DOHH2 (cell line): ENCODE measurements around the gene ATP11A.

Source experiments
- H3F3A ChIP-seq: fragments of 200-600 bp; sonication (generic), shearing (Covaris generic); 2 replicates; pipeline ENCODE4 v1.6.0; 2016; ENCODE audit warnings: antibody characterized with exemption, mild to moderate bottlenecking; ENCODE audit not compliant: control insufficient read depth, insufficient read depth
- H3K27ac ChIP-seq: fragments of 200-600 bp; sonication (generic); 2 replicates; pipeline ENCODE4 v1.5.1; 2014; ENCODE audit warnings: low read depth, mild to moderate bottlenecking, low read length, moderate library complexity
- H3K27me3 ChIP-seq: fragments of 200-600 bp; sonication (generic); 2 replicates; pipeline ENCODE4 v1.6.1; 2014; ENCODE audit warnings: mild to moderate bottlenecking, low read length, mixed read lengths; ENCODE audit not compliant: control insufficient read depth
- H3K36me3 ChIP-seq: fragments of 200-600 bp; sonication (generic); 2 replicates; pipeline ENCODE4 v1.6.1; 2014; ENCODE audit warnings: mild to moderate bottlenecking, low read length, moderate library complexity, mixed read lengths; ENCODE audit not compliant: control insufficient read depth
- H3K4me1 ChIP-seq: fragments of 200-600 bp; sonication (generic); 2 replicates; pipeline ENCODE4 v1.6.1; 2014; ENCODE audit warnings: mild to moderate bottlenecking, low read length, mixed read lengths; ENCODE audit not compliant: control insufficient read depth
- H3K4me2 ChIP-seq: fragments of 200-600 bp; sonication (generic); 2 replicates; pipeline ENCODE4 v1.6.0; 2014; ENCODE audit warnings: mild to moderate bottlenecking, low read length, moderate library complexity
- H3K4me3 ChIP-seq: fragments of 200-600 bp; sonication (generic); 2 replicates; pipeline ENCODE4 v1.5.1; 2014; ENCODE audit warnings: mild to moderate bottlenecking, low read length, mixed read lengths
- H3K79me2 ChIP-seq: fragments of 200-600 bp; sonication (generic); 2 replicates; pipeline ENCODE4 v1.6.1; 2014; ENCODE audit warnings: mild to moderate bottlenecking, low read length, mixed read lengths; ENCODE audit not compliant: control insufficient read depth
- H3K9me2 ChIP-seq: fragments of 200-600 bp; sonication (generic); replicated peaks from 2 replicates; pipeline ENCODE4 v1.6.1; 2014; ENCODE audit warnings: mild to moderate bottlenecking, low read length, mixed read lengths; ENCODE audit not compliant: control insufficient read depth
- H3K9me3 ChIP-seq: fragments of 200-600 bp; sonication (generic); 2 replicates; pipeline ENCODE4 v1.6.1; 2014; ENCODE audit warnings: antibody characterized with exemption, low read length, mixed read lengths; ENCODE audit not compliant: control insufficient read depth, insufficient read depth
- H4K20me1 ChIP-seq: fragments of 200-600 bp; sonication (generic); 2 replicates; pipeline ENCODE4 v1.6.0; 2014; ENCODE audit warnings: low read depth, mild to moderate bottlenecking, antibody characterized with exemption, low read length, moderate library complexity; ENCODE audit not compliant: control insufficient read depth, insufficient read depth
- EZH2phosphoT487 ChIP-seq: fragments of 200-600 bp; sonication (generic); IDR thresholded peaks from 2 replicates; pipeline ENCODE4 v1.6.1; 2017; ENCODE audit warnings: borderline replicate concordance, mild to moderate bottlenecking, antibody characterized with exemption, low read length, moderate library complexity, mixed read lengths
- TF ChIP-seq, protein P1 (sequence below): fragments of 200-600 bp; sonication (generic); IDR thresholded peaks from one replicate; pipeline ENCODE4 v1.5.1; 2014; ENCODE audit warnings: antibody characterized with exemption, mild to moderate bottlenecking, low read depth, low read length; ENCODE audit not compliant: poor library complexity, severe bottlenecking

Gene ATP11A

DNA sequence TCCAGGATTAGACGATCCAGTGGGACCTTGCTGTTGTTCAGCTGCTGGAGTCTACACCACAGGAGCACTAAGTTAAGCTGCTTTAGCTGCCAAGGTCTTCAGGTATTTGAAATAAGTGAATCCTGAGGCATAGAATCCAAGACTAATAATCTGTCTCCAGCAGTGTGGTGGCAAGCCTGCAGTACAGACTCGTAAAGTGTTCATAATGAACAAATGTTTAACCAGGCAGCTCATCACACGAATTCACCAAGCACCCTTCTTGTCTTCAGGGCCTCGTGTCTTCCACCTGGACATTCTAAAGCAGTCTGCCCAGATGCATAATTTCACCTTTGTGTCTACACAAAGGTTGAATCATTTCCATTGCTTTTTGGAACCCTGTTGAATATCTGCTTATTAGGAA, 5.3 kb downstream of the ATP11A start:
- Histone ChIP-seq H3K27me3 (no peaks in the 10 kb centered on the region), H3K79me2 (peaks cover 88% of the 10 kb centered on the region), H3F3A (peaks cover 5% of the 10 kb centered on the region; the same call in 1 of the 2 replicates), H4K20me1 (peaks cover 21% of the 10 kb centered on the region), H3K27ac (no peak overlapping the region), H3K4me1 (peaks cover 32% of the 10 kb centered on the region), H3K36me3 (0 out of 2 replicates have a peak, but pooled peaks cover 4% of the 10 kb centered on the region), H3K9me3 (no peaks in the 10 kb centered on the region), H3K9me2 (no peaks in the 10 kb centered on the region), H3K4me3 (no peak overlapping the region), H3K4me2 (no peak overlapping the region)
- TF ChIP-seq, protein P1, sequence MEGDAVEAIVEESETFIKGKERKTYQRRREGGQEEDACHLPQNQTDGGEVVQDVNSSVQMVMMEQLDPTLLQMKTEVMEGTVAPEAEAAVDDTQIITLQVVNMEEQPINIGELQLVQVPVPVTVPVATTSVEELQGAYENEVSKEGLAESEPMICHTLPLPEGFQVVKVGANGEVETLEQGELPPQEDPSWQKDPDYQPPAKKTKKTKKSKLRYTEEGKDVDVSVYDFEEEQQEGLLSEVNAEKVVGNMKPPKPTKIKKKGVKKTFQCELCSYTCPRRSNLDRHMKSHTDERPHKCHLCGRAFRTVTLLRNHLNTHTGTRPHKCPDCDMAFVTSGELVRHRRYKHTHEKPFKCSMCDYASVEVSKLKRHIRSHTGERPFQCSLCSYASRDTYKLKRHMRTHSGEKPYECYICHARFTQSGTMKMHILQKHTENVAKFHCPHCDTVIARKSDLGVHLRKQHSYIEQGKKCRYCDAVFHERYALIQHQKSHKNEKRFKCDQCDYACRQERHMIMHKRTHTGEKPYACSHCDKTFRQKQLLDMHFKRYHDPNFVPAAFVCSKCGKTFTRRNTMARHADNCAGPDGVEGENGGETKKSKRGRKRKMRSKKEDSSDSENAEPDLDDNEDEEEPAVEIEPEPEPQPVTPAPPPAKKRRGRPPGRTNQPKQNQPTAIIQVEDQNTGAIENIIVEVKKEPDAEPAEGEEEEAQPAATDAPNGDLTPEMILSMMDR = no peak
- TF ChIP-seq EZH2phosphoT487 = no peak

DNA sequence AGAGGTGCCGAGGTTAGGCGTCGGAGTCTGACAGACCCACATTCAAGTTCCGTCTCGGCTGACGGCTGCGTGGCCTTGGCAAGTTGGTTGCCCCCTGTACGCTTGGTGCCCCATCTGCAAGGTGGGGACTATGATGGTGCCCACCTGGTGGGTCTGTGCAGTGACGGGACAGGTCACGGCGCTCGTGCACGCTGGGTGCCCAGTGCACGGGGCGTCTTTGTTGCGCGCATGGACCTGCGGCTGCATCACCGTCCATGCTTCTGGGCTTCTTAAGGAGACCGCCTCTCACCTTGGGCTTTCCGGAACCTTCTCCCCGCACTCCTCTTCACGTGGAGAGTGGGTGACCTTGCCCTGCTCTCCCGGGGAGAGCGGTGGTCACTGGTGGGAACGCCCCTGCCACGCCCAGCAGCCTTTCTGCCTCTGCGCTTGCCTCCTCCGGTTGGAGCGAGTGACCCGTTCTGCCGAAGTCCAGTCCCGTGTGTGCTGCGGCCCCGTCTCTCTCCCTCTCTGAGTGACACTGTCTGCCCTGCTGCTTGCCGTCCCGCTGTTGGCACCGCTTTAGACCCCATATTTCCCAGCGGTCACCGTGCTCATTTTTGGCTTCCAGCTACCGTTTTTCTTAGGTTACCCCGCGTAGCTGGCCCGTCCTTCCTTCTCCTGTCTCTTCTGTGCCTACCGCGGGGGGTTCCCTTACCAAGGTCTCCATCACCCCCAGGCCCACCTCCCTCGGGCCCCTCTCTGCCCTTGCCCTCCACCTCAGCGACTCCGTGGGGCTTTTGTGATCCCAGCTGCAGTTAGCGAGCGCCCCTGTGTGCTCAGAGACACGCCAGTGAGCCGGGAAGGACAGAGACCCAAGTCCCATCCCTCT, 6.4 kb downstream of the ATP11A start:
- peaks cover 32% of the 10 kb centered on the region for H3K4me1 ChIP-seq
- no peaks in the 10 kb centered on the region for H3K27me3 ChIP-seq
- H3F3A ChIP-seq = peaks cover 5% of the 10 kb centered on the region; the same call in 1 of the 2 replicates
- no peak overlapping the region for H3K4me2 ChIP-seq
- H3K9me3 ChIP-seq = no peaks in the 10 kb centered on the region
- no peak overlapping the region for H3K27ac ChIP-seq
- no peaks in the 10 kb centered on the region for H3K9me2 ChIP-seq
- 0 out of 2 replicates have a peak, but pooled peaks cover 4% of the 10 kb centered on the region for H3K36me3 ChIP-seq
- H4K20me1 ChIP-seq = peaks cover 21% of the 10 kb centered on the region
- H3K79me2 ChIP-seq = peaks cover 92% of the 10 kb centered on the region
- H3K4me3 ChIP-seq = no peak overlapping the region
- TF ChIP-seq, protein P1 = no peak
- TF ChIP-seq EZH2phosphoT487 = no peak

DNA sequence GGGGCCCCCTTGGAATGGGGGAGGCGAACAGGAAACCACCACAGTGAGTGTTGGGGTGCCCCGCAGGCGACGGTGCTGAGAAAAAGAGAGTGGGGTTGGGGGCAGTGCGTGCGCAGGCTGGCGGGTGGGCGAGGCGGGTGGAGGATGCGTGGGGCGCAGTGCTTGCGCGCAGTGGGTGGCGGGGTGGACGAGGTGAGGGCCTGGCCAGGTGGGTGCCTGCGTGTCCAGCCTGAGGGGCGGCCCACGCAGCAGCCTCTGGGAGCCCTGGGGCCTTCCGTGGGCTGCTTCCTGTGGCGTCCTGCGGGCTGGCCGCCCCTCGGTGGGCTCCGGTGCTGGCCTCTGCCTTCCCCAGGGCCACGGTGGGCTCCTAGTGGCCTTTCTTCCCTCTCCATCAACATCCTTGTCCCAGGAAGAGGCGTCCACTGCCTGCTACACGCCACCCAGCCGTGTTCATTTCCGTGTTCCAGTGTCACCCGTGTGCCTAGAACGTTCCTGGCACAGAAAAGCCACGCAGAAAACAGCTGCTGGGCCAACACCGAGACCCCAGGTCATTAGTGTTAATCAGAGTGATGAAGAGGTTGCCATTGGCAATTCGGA, 7.1 kb downstream of the ATP11A start:
- H3K4me3 ChIP-seq = no peak overlapping the region
- no peaks in the 10 kb centered on the region for H3K27me3 ChIP-seq
- H3K9me3 ChIP-seq = no peaks in the 10 kb centered on the region
- no peak overlapping the region for H3K27ac ChIP-seq
- no peak overlapping the region for H3K4me2 ChIP-seq
- no peaks in the 10 kb centered on the region for H3K9me2 ChIP-seq
- peaks cover 5% of the 10 kb centered on the region; the same call in 1 of the 2 replicates for H3F3A ChIP-seq
- H4K20me1 ChIP-seq = peaks cover 18% of the 10 kb centered on the region
- no peak for TF ChIP-seq EZH2phosphoT487
- TF ChIP-seq, protein P1 = no peak
- 0 out of 2 replicates have a peak, but pooled peaks cover 4% of the 10 kb centered on the region for H3K36me3 ChIP-seq
- H3K79me2 ChIP-seq = peaks cover 88% of the 10 kb centered on the region
- H3K4me1 ChIP-seq = peaks cover 26% of the 10 kb centered on the region
